IMR-90 (cell line): ENCODE data around the gene ETS1. TPM values are rescaled to one million over a fixed set of nuclear protein-coding genes. Genes with fewer than 3 reads are reported as not detected.

Experiments used
- ATAC-seq: fragments of 200-7000 bp; cut with Tn5 transposase; 2 replicates; pipeline ENCODE4 v1.9.1; 2020; ENCODE audit warnings: low read depth, mild to moderate bottlenecking, moderate library complexity
- BruUV-seq: library from RNA; stranded (reverse); fragments of 400-500 nt; replicated peaks from 2 replicates; lab custom pipeline; 2021; lab: Mats Ljungman, UMichigan
- CTCF ChIA-PET: fragments of 300-600 bp; formaldehyde crosslinking; extraction: SDS; loops from one replicate; lab custom pipeline; 2021; ENCODE audit warnings: antibody characterized with exemption; lab: Yijun Ruan, JAX
- POLR2A ChIA-PET: fragments of 300-600 bp; sonication (Branson Sonifier 250); formaldehyde crosslinking; loops from one replicate; lab custom pipeline; 2022; ENCODE audit warnings: antibody characterized with exemption; ENCODE audit not compliant: unreplicated experiment; lab: Charles Lee
- DNase-seq: peaks from one replicate; pipeline ENCODE4 v3.0.0; 2013
- H2AFZ ChIP-seq: replicated peaks from 2 replicates; pipeline ENCODE3; 2013; ENCODE audit warnings: low read length, mild to moderate bottlenecking; ENCODE audit not compliant: poor library complexity
- H2AK5ac ChIP-seq: 2 replicates; pipeline ENCODE4 v1.6.1; 2013; ENCODE audit warnings: low read depth, low read length, inconsistent platforms
- H2AK9ac ChIP-seq: replicated peaks from 2 replicates; pipeline ENCODE3; 2013; ENCODE audit warnings: mild to moderate bottlenecking, low read depth, low read length, moderate library complexity; ENCODE audit not compliant: poor library complexity
- H2BK120ac ChIP-seq: 2 replicates; pipeline ENCODE4 v1.6.1; 2013; ENCODE audit warnings: low read depth, low read length, inconsistent platforms
- H2BK15ac ChIP-seq: 3 replicates; pipeline ENCODE4 v1.6.1; 2013; ENCODE audit warnings: low read depth, low read length, inconsistent platforms
- H2BK20ac ChIP-seq: 2 replicates; pipeline ENCODE4 v1.6.1; 2013; ENCODE audit warnings: low read depth, mild to moderate bottlenecking, inconsistent platforms, low read length, moderate library complexity
- H2BK5ac ChIP-seq: 2 replicates; pipeline ENCODE4 v1.6.1; 2013; ENCODE audit warnings: mild to moderate bottlenecking, low read depth, low read length, inconsistent platforms; ENCODE audit not compliant: poor library complexity, severe bottlenecking
- H3K14ac ChIP-seq: replicated peaks from 2 replicates; pipeline ENCODE4 v1.6.1; 2013; ENCODE audit warnings: low read depth, low read length, inconsistent platforms
- H3K18ac ChIP-seq: 2 replicates; pipeline ENCODE4 v1.6.1; 2013; ENCODE audit warnings: low read depth, low read length, control low read depth
- H3K23ac ChIP-seq: 2 replicates; pipeline ENCODE4 v1.6.1; 2013; ENCODE audit warnings: low read depth, low read length, inconsistent platforms
- H3K27ac ChIP-seq: 2 replicates; pipeline ENCODE4 v1.5.1; 2013; ENCODE audit warnings: mild to moderate bottlenecking, control low read depth, low read length; ENCODE audit not compliant: insufficient read depth
- H3K27me3 ChIP-seq: 2 replicates; pipeline ENCODE4 v1.6.1; 2013; ENCODE audit warnings: low read length; ENCODE audit not compliant: control insufficient read depth, insufficient read depth
- H3K36me3 ChIP-seq: 2 replicates; pipeline ENCODE4 v1.6.1; 2013; ENCODE audit warnings: low read length, mixed read lengths; ENCODE audit not compliant: control insufficient read depth, insufficient read depth
- H3K4ac ChIP-seq: 2 replicates; pipeline ENCODE4 v1.6.1; 2013; ENCODE audit warnings: low read depth, low read length, inconsistent platforms
- H3K4me1 ChIP-seq: 2 replicates; pipeline ENCODE4 v1.6.1; 2013; ENCODE audit warnings: low read length, mixed read lengths; ENCODE audit not compliant: control insufficient read depth, insufficient read depth
- H3K4me2 ChIP-seq: 2 replicates; pipeline ENCODE4 v1.6.1; 2013; ENCODE audit warnings: low read depth, mild to moderate bottlenecking, control low read depth, low read length, moderate library complexity
- H3K4me3 ChIP-seq: 2 replicates; pipeline ENCODE4 v1.5.1; 2013; ENCODE audit warnings: low read depth, mild to moderate bottlenecking, control low read depth, low read length, moderate library complexity; ENCODE audit not compliant: insufficient read depth
- H3K56ac ChIP-seq: 2 replicates; pipeline ENCODE4 v1.6.1; 2013; ENCODE audit warnings: low read length, inconsistent platforms; ENCODE audit not compliant: insufficient read depth; ENCODE audit errors: extremely low read depth
- H3K79me1 ChIP-seq, 2 experiments: 2 replicates each; pipeline ENCODE4 v1.6.1; 2013; ENCODE audit warnings: low read length in 2 of 2, inconsistent platforms in 1 of 2, low read depth in 1 of 2
- H3K9ac ChIP-seq: 2 replicates; pipeline ENCODE4 v1.6.1; 2013; ENCODE audit warnings: low read depth, low read length, control low read depth
- H3K9me1 ChIP-seq: 2 replicates; pipeline ENCODE4 v1.6.1; 2013; ENCODE audit warnings: low read length, inconsistent platforms; ENCODE audit not compliant: insufficient read depth
- H3K9me3 ChIP-seq: 2 replicates; pipeline ENCODE4 v1.6.1; 2013; ENCODE audit warnings: low read length; ENCODE audit not compliant: control insufficient read depth, insufficient read depth
- H4K20me1 ChIP-seq: 2 replicates; pipeline ENCODE4 v1.6.1; 2013; ENCODE audit warnings: low read length, inconsistent platforms; ENCODE audit not compliant: insufficient read depth
- H4K5ac ChIP-seq: 2 replicates; pipeline ENCODE4 v1.6.1; 2013; ENCODE audit warnings: mild to moderate bottlenecking, low read depth, low read length, control low read depth
- H4K8ac ChIP-seq, 2 experiments: 2 replicates each; pipeline ENCODE4 v1.6.1; 2013; ENCODE audit warnings: low read depth in 2 of 2, low read length in 2 of 2, control low read depth in 1 of 2, inconsistent platforms in 1 of 2
- H4K91ac ChIP-seq: 2 replicates; pipeline ENCODE4 v1.6.1; 2013; ENCODE audit warnings: low read depth, low read length, inconsistent platforms; ENCODE audit not compliant: insufficient read depth
- RAD21 ChIP-seq: IDR thresholded peaks from 2 replicates; pipeline ENCODE4 v1.6.1; 2012; ENCODE audit warnings: low read length, improper control_type of control experiment
- RFX5 ChIP-seq: IDR thresholded peaks from 2 replicates; pipeline ENCODE4 v1.8.0; 2012; ENCODE audit warnings: low read depth, mild to moderate bottlenecking, low read length, moderate library complexity
- SMC3 ChIP-seq: fragments of 150-350 bp; IDR thresholded peaks from 2 replicates; pipeline ENCODE4 v1.6.1; 2016; ENCODE audit warnings: low read depth, mild to moderate bottlenecking, antibody characterized with exemption, low read length, moderate library complexity
- WGBS, 2 experiments: methylation state at CpG; one replicate each; pipeline versions ENCODE4 v1.1.5 to v1.1.7; 2013; ENCODE audit warnings: missing lambda C conversion rate in 2 of 2; ENCODE audit not compliant: insufficient read length in 1 of 2; ENCODE audit errors: extremely low coverage in 2 of 2; 5-methylcytosine and 5-hydroxymethylcytosine counted together
- dilution Hi-C: fragments of 300-500 bp; cut with HindIII; formaldehyde crosslinking; loops from one replicate; pipeline ENCODE4 v1.14.3; 2018; ENCODE audit warnings: low sequenced_read_pairs; ENCODE audit not compliant: unreplicated experiment
- in situ Hi-C: fragments of 300-500 bp; cut with MboI; formaldehyde crosslinking; loops from 3 replicates; pipeline ENCODE4 v1.14.3; 2019; ENCODE audit warnings: low sequenced_read_pairs, inconsistent platforms, mixed read lengths
- intact Hi-C: fragments of 100-400 bp; cut with micrococcal nuclease; formaldehyde crosslinking; loops from 2 replicates; pipeline ENCODE4 v1.10.0; 2022
- polyA plus RNA-seq, 3 experiments: library from polyadenylated mRNA; depleted of rRNA; stranded (reverse); fragments of >200 nt; gene quantifications; 2 replicates each; pipeline ENCODE4 v1.2.3, GENCODE V29; 2012; ENCODE audit warnings: low replicate concordance in 1 of 3
- total RNA-seq: library from RNA; depleted of rRNA; stranded (reverse); fragments of >200 nt; gene quantifications from 2 replicates; pipeline ENCODE4 v1.2.3, GENCODE V29; 2012
- TF ChIP-seq, protein P1 (sequence below): conservative IDR thresholded peaks from 2 replicates; pipeline ENCODE4 v1.5.1; 2012; ENCODE audit warnings: mild to moderate bottlenecking, low read depth, low read length, improper control_type of control experiment

The ETS1 gene
- total and polyA plus RNA-seq, 2 of the 4 experiments (the other 2 are of a cell fraction) = 41.2 to 56.3 TPM

DNA sequence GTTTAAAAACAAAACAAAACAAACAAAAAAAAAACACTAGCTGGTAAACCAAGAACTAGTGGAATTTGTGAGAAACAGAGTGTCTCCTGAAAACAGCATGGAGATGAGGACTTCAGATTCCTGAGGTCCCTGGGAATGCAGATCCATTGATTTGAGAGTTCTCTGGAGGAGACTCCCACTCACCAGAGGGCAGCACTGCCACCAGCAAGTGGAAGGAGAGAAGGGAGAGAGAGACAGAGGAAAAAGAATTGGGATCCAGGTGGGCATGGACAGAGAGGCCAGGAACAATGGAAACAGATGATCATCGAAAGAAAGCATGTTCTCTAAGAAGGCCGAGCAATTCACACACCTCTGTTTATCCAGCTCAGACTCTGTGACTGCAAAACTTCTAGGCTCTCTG lies 31.8 kb downstream of the ETS1 start:
- in situ Hi-C loops = no loop called here
- no TSS peak for BruUV-seq
- Histone ChIP-seq H3K18ac (no peak overlapping the region), H3K9me3 (no peaks in the 10 kb centered on the region), H3K14ac (no peak overlapping the region), H2BK20ac (no peak overlapping the region), H3K27me3 (no peaks in the 10 kb centered on the region), H3K4me2 (no peak overlapping the region), H2BK120ac (no peak overlapping the region), H4K20me1 (no peaks in the 10 kb centered on the region), H2BK5ac (no peak overlapping the region), H2BK15ac (no peak overlapping the region), H3K27ac (no peak overlapping the region), H3K9me1 (no peaks in the 10 kb centered on the region; the same call in 1 of the 2 replicates), H3K79me1 (no peaks in the 10 kb centered on the region), H3K4me3 (no peak overlapping the region), H4K8ac (no peak overlapping the region), H2AK5ac (no peak overlapping the region), H3K9ac (no peak overlapping the region), H4K5ac (no peak overlapping the region), H4K91ac (no peak overlapping the region), H2AFZ (no peak overlapping the region), H3K56ac (no peak overlapping the region), H3K4me1 (peaks cover 5% of the 10 kb centered on the region; the same call in 1 of the 2 replicates), H3K23ac (no peak overlapping the region), H2AK9ac (no peak overlapping the region), H3K4ac (no peak overlapping the region), H3K36me3 (no peaks in the 10 kb centered on the region)
- no CpG with 5 or more reads among the region's 2 CpGs for WGBS, 2 experiments
- intact Hi-C loops = loop anchor here (1.0 to 2.0 kb wide), 2 partner anchors 75 to 276 kb away; no protein-coding TSS in a partner anchor
- ChIA-PET POLR2A (no interaction called here), CTCF (interaction anchor here (0.7 to 2.0 kb wide), 3 partner anchors 10 to 135 kb away, joined by 3 to 8 read pairs (median 4); no protein-coding TSS in a partner anchor)
- TF ChIP-seq, protein P1, sequence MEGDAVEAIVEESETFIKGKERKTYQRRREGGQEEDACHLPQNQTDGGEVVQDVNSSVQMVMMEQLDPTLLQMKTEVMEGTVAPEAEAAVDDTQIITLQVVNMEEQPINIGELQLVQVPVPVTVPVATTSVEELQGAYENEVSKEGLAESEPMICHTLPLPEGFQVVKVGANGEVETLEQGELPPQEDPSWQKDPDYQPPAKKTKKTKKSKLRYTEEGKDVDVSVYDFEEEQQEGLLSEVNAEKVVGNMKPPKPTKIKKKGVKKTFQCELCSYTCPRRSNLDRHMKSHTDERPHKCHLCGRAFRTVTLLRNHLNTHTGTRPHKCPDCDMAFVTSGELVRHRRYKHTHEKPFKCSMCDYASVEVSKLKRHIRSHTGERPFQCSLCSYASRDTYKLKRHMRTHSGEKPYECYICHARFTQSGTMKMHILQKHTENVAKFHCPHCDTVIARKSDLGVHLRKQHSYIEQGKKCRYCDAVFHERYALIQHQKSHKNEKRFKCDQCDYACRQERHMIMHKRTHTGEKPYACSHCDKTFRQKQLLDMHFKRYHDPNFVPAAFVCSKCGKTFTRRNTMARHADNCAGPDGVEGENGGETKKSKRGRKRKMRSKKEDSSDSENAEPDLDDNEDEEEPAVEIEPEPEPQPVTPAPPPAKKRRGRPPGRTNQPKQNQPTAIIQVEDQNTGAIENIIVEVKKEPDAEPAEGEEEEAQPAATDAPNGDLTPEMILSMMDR = peak; percentile 37
- TF ChIP-seq RAD21 (peak; percentile 38; the same call in 1 of the 2 replicates), SMC3 (peak; percentile 41; the same call in 1 of the 2 replicates), RFX5 (no peak)
- no peak for DNase-seq
- dilution Hi-C loops = no loop called here
- ATAC-seq = no peak
